ENCODE results near the gene CALCB. TPM values are rescaled to one million over a fixed set of nuclear protein-coding genes. Genes with fewer than 3 reads are reported as not detected.

Gene CALCB
- total and polyA plus RNA-seq, 10 of the 15 experiments (the other 5 are each of a cell fraction or from before 2014, with no cell fraction given), result 0.09 to 0.28 (median 0.12) TPM; not detected in 3

GRCh38 chr11:15112131-15112541 lies 38.7 kb downstream of the CALCB start:
- intact Hi-C loops (cut with micrococcal nuclease; ENCODE audit: unreplicated experiment), result no loop called here
- H3K4me2 ChIP-seq (ENCODE audit: control insufficient read depth, insufficient read depth), result no peak overlapping the region
- H3K4me1 ChIP-seq (ENCODE audit: control insufficient read depth, insufficient read depth, low read length), result peaks cover 31% of the 10 kb centered on the region
- 89% methylated on average over 8 of the region's 8 CpGs for WGBS (ENCODE audit: insufficient coverage, insufficient replicate concordance, low lambda C conversion rate, missing lambda C conversion rate)
- H3K27me3 ChIP-seq (replicated peaks in 1 of 2; ENCODE audit: control insufficient read depth in 2 of 2, insufficient read depth in 2 of 2, low read length in 1 of 2), result no peaks in the 10 kb centered on the region
- H3K9ac ChIP-seq (ENCODE audit: control insufficient read depth, insufficient read depth, low read length), result no peak overlapping the region
- ChIA-PET SMC1A (ENCODE audit: uncharacterized antibody, unreplicated experiment) (interaction anchor here (3.7 kb wide), 1 partner anchor 10 kb away, joined by 23 read pairs; no protein-coding TSS in a partner anchor), RAD21 (ENCODE audit: unreplicated experiment) (interaction anchor here (0.7 to 1.3 kb wide), 2 partner anchors 12 to 25 kb away, joined by 4 to 5 read pairs; no protein-coding TSS in a partner anchor), CTCF (interaction anchor here (0.7 to 4.7 kb wide), 3 partner anchors 12 to 106 kb away, joined by 3 to 33 read pairs (median 4); no protein-coding TSS in a partner anchor), POLR2A (no interaction called here)
- FAIRE-seq (no peak), ATAC-seq (no peak), DNase-seq (ENCODE audit: low read depth, low spot score) (no peak)
- no peak overlapping the region for H3K27ac ChIP-seq (ENCODE audit: control insufficient read depth, insufficient read depth)
- TF ChIP-seq ZNF217 (IDR thresholded peaks at IDR 0.05) (no peak), E2F8 (IDR thresholded peaks at IDR 0.05; ENCODE audit: low read depth, partially characterized antibody) (no peak), SREBF1 (IDR thresholded peaks at IDR 0.05; ENCODE audit: low read length) (no peak), NFXL1 (IDR thresholded peaks at IDR 0.05; ENCODE audit: borderline replicate concordance) (no peak), BRCA1 (IDR thresholded peaks at IDR 0.05; ENCODE audit: low read depth, low read length) (no peak), CUX1 (IDR thresholded peaks at IDR 0.05; ENCODE audit: insufficient replicate concordance, low read depth, low read length) (no peak), BCL3 (IDR thresholded peaks at IDR 0.05; ENCODE audit: borderline replicate concordance, insufficient read depth, low read depth, low read length, poor library complexity, severe bottlenecking) (no peak), BCL11A (IDR thresholded peaks at IDR 0.05; ENCODE audit: low read depth, low read length) (no peak), MEF2A (IDR thresholded peaks at IDR 0.05; ENCODE audit: insufficient read depth, low read depth, low read length) (no peak)
- TF ChIP-seq, protein P1, sequence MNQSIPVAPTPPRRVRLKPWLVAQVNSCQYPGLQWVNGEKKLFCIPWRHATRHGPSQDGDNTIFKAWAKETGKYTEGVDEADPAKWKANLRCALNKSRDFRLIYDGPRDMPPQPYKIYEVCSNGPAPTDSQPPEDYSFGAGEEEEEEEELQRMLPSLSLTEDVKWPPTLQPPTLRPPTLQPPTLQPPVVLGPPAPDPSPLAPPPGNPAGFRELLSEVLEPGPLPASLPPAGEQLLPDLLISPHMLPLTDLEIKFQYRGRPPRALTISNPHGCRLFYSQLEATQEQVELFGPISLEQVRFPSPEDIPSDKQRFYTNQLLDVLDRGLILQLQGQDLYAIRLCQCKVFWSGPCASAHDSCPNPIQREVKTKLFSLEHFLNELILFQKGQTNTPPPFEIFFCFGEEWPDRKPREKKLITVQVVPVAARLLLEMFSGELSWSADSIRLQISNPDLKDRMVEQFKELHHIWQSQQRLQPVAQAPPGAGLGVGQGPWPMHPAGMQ (IDR thresholded peaks at IDR 0.05; ENCODE audit: borderline replicate concordance), result no peak
- no peaks in the 10 kb centered on the region for H3K36me3 ChIP-seq (ENCODE audit: control insufficient read depth in 2 of 2, insufficient read depth in 2 of 2, low read length in 1 of 2)
- H3K9me3 ChIP-seq (replicated peaks; ENCODE audit: control insufficient read depth, insufficient read depth, low read length), result no peaks in the 10 kb centered on the region; the same call in 2 of the 3 replicates
- no TSS peak for BruUV-seq (replicated peaks)
- no peak overlapping the region for H3K4me3 ChIP-seq
- H3K79me2 ChIP-seq (ENCODE audit: control insufficient read depth, insufficient read depth, low read length), result no peaks in the 10 kb centered on the region
- in situ Hi-C loops (cut with MboI), result no loop called here
- H2AFZ ChIP-seq (ENCODE audit: control insufficient read depth, low read depth, low read length), result no peak overlapping the region
- no peaks in the 10 kb centered on the region for H4K20me1 ChIP-seq (ENCODE audit: control insufficient read depth, insufficient read depth)
